Keratinocyte (primary cell): ENCODE results near the gene ADCYAP1R1. TPM values are rescaled to one million over a fixed set of nuclear protein-coding genes. Genes with fewer than 3 reads are reported as not detected.

Experiments used
- DNase-seq: peaks from one replicate; pipeline ENCODE4 v3.0.0-alpha.2; 2011; ENCODE audit warnings: low read depth, missing footprints, low spot score
- FAIRE-seq: peaks from 2 replicates; lab custom pipeline; 2011; peaks lifted over from hg19 to GRCh38; lab: Jason Lieb, UNC
- H2AFZ ChIP-seq: 2 replicates; pipeline ENCODE4 v1.6.0; 2012; ENCODE audit warnings: low read length, control low read depth, inconsistent platforms; ENCODE audit not compliant: control insufficient read depth
- H3K27ac ChIP-seq: 2 replicates; pipeline ENCODE4 v1.5.1; 2011; ENCODE audit warnings: low read length; ENCODE audit not compliant: control insufficient read depth, insufficient read depth
- H3K27me3 ChIP-seq: 3 replicates; pipeline ENCODE4 v1.6.0; 2011; ENCODE audit warnings: low read length; ENCODE audit not compliant: control insufficient read depth, insufficient read depth; ENCODE audit errors: extremely low read depth
- H3K36me3 ChIP-seq, 2 experiments: 2 replicates in 1 of 2; 3 replicates in 1 of 2; pipeline ENCODE4 v1.5.1; 2011; ENCODE audit warnings: low read length in 2 of 2, mild to moderate bottlenecking in 1 of 2; ENCODE audit not compliant: control insufficient read depth in 2 of 2, insufficient read depth in 2 of 2; ENCODE audit errors: extremely low read depth in 1 of 2
- H3K4me1 ChIP-seq: 3 replicates; pipeline ENCODE4 v1.5.1; 2011; ENCODE audit warnings: low read length; ENCODE audit not compliant: control insufficient read depth, insufficient read depth; ENCODE audit errors: extremely low read depth
- H3K4me2 ChIP-seq: 3 replicates; pipeline ENCODE4 v1.6.0; 2011; ENCODE audit warnings: low read depth, low read length; ENCODE audit not compliant: control insufficient read depth, insufficient read depth; ENCODE audit errors: extremely low read depth
- H3K4me3 ChIP-seq, 3 experiments: fragments of 200-600 bp in 1 of 3; sonication (generic) in 1 of 3; 2 replicates in 2 of 3; 3 replicates in 1 of 3; pipeline ENCODE4 v1.5.1; 2011 to 2016; ENCODE audit warnings: low read length in 3 of 3, mild to moderate bottlenecking in 3 of 3, control low read depth in 2 of 3, inconsistent platforms in 1 of 3, low read depth in 1 of 3, mixed read lengths in 1 of 3, mixed run types in 1 of 3, moderate library complexity in 1 of 3; ENCODE audit not compliant: control insufficient read depth in 2 of 3, insufficient read depth in 2 of 3; ENCODE audit errors: extremely low read depth in 1 of 3
- H3K79me2 ChIP-seq: 2 replicates; pipeline ENCODE4 v1.6.0; 2012; ENCODE audit warnings: low read length; ENCODE audit not compliant: control insufficient read depth, insufficient read depth
- H3K9ac ChIP-seq: 3 replicates; pipeline ENCODE4 v1.6.0; 2011; ENCODE audit warnings: low read length; ENCODE audit not compliant: control insufficient read depth, insufficient read depth; ENCODE audit errors: extremely low read depth
- H3K9me1 ChIP-seq: 3 replicates; pipeline ENCODE4 v1.6.0; 2011; ENCODE audit warnings: low read length; ENCODE audit not compliant: control insufficient read depth, insufficient read depth; ENCODE audit errors: extremely low read depth
- H3K9me3 ChIP-seq: 2 replicates; pipeline ENCODE4 v1.5.1; 2012; ENCODE audit warnings: low read depth, low read length; ENCODE audit not compliant: control insufficient read depth
- H4K20me1 ChIP-seq: 3 replicates; pipeline ENCODE4 v1.6.0; 2011; ENCODE audit warnings: low read length; ENCODE audit not compliant: control insufficient read depth, insufficient read depth; ENCODE audit errors: extremely low read depth
- EZH2 ChIP-seq: IDR thresholded peaks from one replicate; pipeline ENCODE4 v1.6.1; 2012; ENCODE audit warnings: inconsistent platforms, mild to moderate bottlenecking, low read length, moderate library complexity
- dilution Hi-C: fragments of 300-500 bp; cut with MboI; formaldehyde crosslinking; loops from one replicate; pipeline ENCODE4 v1.7.0; 2020; ENCODE audit warnings: low sequenced_read_pairs; ENCODE audit not compliant: extremely low pct_ligation_motif_present
- polyA plus RNA-seq, 5 experiments: library from polyadenylated mRNA; depleted of rRNA in 3 of 5; stranded (reverse) in 3 of 5; stranded (forward) in 1 of 5; unstranded in 1 of 5; fragments of >200 nt; gene quantifications; 1 replicate in 1 of 5; 2 replicates in 3 of 5; 3 replicates in 1 of 5; pipeline versions ENCODE4 v1.2.1 to v1.2.3, GENCODE V29; 2011 to 2012; ENCODE audit warnings: missing spikeins in 2 of 5, low read depth in 1 of 5, low replicate concordance in 1 of 5
- TF ChIP-seq, protein P1 (sequence below), 3 experiments: IDR thresholded peaks in 1 of 3; conservative IDR thresholded peaks in 1 of 3; optimal IDR thresholded peaks in 1 of 3; 2 replicates in 2 of 3; 3 replicates in 1 of 3; pipeline versions ENCODE3 to v1.5.1; 2011; ENCODE audit warnings: low read length in 3 of 3, mild to moderate bottlenecking in 3 of 3, moderate library complexity in 2 of 3, control low read depth in 1 of 3, inconsistent platforms in 1 of 3; ENCODE audit not compliant: insufficient read depth in 2 of 3; ENCODE audit errors: extremely low read depth in 1 of 3

Gene ADCYAP1R1
- polyA plus RNA-seq, 1 donor (not counting 4 experiments of a cell fraction or from before 2014, with no cell fraction given): not detected

DNA sequence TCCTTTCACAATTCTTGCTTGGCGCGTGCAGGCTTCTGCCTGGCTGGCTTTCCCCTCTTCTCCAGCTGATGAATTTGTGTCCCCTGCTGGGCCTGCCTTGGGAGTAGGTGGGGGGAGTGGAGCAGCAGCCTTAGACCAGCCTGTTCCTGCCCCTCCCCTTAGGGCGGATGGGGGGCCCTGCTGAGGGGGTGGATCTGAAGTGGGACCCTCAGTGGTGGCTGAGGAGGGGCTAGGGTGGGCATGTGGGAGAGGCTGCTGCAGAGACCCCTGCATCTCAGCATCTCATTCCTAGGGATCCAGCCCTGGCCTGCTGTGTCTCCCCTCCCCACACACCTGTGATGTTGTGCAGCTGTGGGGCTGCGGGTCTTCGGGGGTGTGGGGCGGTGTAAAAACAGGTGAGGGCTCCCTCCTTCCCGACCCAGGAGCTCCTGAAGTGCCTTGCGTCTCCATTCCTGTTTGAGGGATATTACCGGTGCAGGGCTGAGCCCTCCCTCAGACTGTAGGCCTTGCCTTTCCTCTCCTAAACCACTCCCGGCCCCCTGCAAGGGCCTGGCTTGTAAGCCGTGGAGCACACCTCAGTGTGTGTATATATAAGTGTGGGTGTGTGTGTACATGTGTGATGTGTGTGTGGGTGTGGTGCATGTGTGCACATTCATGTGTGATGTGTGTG, 24.7 kb downstream of the ADCYAP1R1 start:
- Histone ChIP-seq H3K9ac (no peak overlapping the region), H3K9me1 (no peaks in the 10 kb centered on the region), H3K36me3 (no peaks in the 10 kb centered on the region), H3K27ac (no peak overlapping the region), H3K9me3 (no peaks in the 10 kb centered on the region), H2AFZ (no peak overlapping the region), H3K79me2 (no peaks in the 10 kb centered on the region), H3K27me3 (peaks cover 16% of the 10 kb centered on the region), H3K4me3 (no peak overlapping the region), H4K20me1 (no peaks in the 10 kb centered on the region), H3K4me1 (no peaks in the 10 kb centered on the region), H3K4me2 (no peak overlapping the region)
- DNase-seq (no peak), FAIRE-seq (no peak)
- dilution Hi-C loops: no loop called here
- TF ChIP-seq EZH2: no peak
- TF ChIP-seq, protein P1, sequence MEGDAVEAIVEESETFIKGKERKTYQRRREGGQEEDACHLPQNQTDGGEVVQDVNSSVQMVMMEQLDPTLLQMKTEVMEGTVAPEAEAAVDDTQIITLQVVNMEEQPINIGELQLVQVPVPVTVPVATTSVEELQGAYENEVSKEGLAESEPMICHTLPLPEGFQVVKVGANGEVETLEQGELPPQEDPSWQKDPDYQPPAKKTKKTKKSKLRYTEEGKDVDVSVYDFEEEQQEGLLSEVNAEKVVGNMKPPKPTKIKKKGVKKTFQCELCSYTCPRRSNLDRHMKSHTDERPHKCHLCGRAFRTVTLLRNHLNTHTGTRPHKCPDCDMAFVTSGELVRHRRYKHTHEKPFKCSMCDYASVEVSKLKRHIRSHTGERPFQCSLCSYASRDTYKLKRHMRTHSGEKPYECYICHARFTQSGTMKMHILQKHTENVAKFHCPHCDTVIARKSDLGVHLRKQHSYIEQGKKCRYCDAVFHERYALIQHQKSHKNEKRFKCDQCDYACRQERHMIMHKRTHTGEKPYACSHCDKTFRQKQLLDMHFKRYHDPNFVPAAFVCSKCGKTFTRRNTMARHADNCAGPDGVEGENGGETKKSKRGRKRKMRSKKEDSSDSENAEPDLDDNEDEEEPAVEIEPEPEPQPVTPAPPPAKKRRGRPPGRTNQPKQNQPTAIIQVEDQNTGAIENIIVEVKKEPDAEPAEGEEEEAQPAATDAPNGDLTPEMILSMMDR (optimal IDR thresholded peaks at IDR 0.05 in 1 of 3, IDR thresholded peaks at IDR 0.05 in 1 of 3, conservative IDR thresholded peaks at IDR 0.05 in 1 of 3; ENCODE audit: extremely low read depth in 1 of 3, insufficient read depth in 2 of 3, low read length in 3 of 3): no peak

DNA sequence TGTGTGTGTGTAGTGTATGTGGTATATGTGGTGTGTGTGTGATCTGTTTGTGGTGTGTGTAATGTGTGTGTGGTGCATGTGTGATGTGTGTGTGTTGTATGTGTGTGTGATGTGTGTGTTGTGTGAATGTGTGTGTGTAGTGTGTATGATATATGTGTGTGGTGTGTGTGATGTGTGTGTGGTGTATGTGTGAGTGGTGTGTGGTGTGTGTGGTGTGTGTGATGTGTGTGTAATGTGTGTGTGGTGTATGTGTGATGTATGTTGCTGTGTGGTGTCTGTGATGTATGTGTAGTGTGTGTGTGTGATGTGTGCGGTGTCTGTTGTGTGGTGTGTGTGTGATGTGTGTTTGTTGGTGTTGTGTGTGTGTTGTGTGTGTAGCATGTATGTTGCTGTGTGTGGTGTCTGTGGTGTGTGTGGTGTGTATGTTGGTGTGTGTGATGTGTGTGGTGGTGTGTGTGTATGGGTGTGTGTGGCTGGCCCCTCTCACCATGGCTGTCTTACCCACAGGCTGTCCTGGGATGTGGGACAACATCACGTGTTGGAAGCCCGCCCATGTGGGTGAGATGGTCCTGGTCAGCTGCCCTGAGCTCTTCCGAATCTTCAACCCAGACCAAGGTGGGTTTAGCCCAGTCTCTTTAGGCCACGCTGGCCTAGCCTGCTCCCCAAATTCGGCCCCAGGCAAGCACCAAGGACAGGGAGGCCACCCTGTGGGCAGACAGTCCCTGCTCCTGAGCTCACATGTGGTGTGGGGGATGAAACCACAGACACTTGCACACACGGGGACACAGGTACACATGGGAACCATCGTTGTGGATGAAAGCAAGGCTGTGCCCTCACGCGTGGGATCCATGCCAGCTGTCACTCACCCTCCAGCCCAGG, 25.6 kb downstream of the ADCYAP1R1 start:
- FAIRE-seq: peak; percentile 44
- H3K4me2 ChIP-seq: no peak overlapping the region
- H3K4me3 ChIP-seq: no peak overlapping the region
- H3K9ac ChIP-seq: no peak overlapping the region
- H3K79me2 ChIP-seq: no peaks in the 10 kb centered on the region
- no peaks in the 10 kb centered on the region for H3K4me1 ChIP-seq
- H3K27me3 ChIP-seq: peaks cover 19% of the 10 kb centered on the region
- no peak overlapping the region for H2AFZ ChIP-seq
- H3K27ac ChIP-seq: no peak overlapping the region
- H4K20me1 ChIP-seq: no peaks in the 10 kb centered on the region
- DNase-seq: no peak
- no peaks in the 10 kb centered on the region for H3K36me3 ChIP-seq
- TF ChIP-seq EZH2: no peak
- TF ChIP-seq, protein P1 (optimal IDR thresholded peaks at IDR 0.05 in 1 of 3, IDR thresholded peaks at IDR 0.05 in 1 of 3, conservative IDR thresholded peaks at IDR 0.05 in 1 of 3; ENCODE audit: extremely low read depth in 1 of 3, insufficient read depth in 2 of 3, low read length in 3 of 3): no peak
- dilution Hi-C loops: no loop called here
- no peaks in the 10 kb centered on the region for H3K9me3 ChIP-seq
- no peaks in the 10 kb centered on the region for H3K9me1 ChIP-seq
